ENCODE data around the gene NPPC. TPM values are rescaled to one million over a fixed set of nuclear protein-coding genes. Genes with fewer than 3 reads are reported as not detected.
"Not testable (repeated sequence)": the region's sequence is repeated elsewhere in the genome, so short reads cannot be mapped to it uniquely, and the experiment has no call there.

The NPPC gene
- total RNA-seq, 1 donor from 2014 or later: not detected

DNA sequence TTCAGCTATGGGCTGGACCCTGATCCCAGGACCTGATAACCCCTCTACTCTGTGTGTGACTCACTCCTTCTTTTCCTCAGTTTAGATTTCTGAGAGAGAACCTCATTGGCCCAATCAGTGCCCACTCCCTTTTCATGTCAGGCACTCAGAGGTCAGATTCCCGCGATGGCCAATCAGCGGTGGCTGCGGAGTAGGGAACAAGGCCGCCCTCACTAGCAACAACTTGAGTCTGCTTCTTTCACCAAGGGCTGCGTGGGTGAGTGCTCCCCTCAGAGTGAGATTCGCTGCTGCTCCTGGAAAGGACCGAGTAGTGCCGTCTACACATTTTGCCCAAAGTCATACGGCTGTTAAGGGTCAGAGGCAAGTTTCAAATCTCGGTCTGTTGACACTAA is 34.7 kb downstream of the NPPC start:
- no peak for DNase-seq (ENCODE audit: low spot score)
- no peak for ATAC-seq

DNA sequence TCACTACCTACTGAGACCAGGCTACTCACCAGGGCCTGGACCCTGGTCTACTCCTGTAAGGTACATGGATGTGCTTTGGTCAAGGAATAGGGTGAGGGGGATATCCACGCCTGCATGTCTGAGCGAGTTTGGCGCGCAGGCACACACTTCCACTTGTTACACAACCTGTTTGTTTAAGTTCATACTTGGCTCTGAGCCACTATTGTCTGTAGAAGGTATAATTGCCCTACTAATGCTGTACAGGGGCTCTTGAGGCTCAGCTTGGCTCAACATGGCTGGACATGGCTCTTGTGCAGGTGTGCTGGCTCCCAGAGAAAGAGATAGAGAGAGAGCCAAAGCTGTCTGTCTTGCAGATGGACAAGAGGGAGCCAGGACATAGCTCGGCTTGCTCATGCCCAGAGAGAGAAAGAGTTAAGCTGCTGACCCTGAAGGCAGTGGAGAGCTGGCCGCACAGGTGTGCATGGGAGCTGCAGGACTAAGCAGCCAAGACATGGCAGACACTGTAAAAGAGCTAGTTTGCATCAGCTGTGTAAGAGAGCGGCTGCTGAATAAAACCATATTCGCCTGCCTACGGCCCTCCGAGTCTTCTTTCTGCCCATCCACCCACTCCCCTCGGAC is 35.2 kb downstream of the NPPC start:
- no peak for ATAC-seq
- no peak for DNase-seq (ENCODE audit: low spot score)

DNA sequence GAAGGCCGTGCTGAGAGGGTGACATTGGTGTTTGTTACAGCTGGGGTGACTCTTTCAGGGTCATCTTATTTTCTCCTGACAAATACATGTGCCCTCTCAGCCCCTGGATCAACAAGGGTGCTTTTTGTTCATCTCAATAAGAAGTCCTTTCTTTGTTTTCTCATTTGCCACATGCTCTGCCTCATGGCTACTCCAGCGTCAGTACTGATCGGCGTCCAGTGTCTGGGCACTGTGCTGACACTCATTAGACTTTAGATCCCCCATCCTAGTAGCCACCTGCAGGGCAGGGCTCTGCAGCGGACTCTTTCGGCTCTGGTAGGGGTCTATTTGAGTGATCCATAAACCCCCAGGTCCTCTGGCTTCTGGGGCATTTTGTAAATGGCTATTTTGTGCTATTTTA is 38.4 kb downstream of the NPPC start:
- ATAC-seq: no peak
- DNase-seq (ENCODE audit: low spot score): no peak

DNA sequence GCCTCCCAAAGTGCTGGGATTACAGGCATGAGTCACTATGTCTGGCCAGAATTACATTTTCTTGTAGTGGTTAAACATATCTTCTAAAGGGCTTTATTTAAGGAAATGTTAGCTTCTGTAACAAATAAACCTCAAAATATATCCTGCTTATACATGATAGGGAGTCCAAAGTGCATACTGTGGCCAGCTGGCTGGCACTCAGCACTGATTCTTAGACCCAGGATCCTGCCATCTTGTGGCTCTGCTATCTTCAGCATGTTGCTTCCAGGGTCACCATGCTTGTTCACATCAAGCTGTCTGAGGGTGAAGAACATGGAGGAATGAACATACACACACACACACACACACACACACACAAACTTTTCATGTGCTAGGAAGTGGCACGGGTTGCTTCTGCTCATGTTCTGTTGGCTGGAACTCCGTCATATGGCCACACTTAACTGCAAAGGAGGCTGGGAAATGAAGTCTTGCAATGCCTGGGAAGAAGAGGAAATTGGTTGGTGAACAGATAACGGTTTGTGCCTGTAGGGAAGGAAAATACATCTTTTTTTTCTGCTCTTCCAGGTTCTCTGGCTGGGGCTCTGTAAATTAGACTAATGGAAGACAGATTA is 40.0 kb downstream of the NPPC start:
- no peak for DNase-seq (ENCODE audit: low spot score)
- no peak for ATAC-seq

DNA sequence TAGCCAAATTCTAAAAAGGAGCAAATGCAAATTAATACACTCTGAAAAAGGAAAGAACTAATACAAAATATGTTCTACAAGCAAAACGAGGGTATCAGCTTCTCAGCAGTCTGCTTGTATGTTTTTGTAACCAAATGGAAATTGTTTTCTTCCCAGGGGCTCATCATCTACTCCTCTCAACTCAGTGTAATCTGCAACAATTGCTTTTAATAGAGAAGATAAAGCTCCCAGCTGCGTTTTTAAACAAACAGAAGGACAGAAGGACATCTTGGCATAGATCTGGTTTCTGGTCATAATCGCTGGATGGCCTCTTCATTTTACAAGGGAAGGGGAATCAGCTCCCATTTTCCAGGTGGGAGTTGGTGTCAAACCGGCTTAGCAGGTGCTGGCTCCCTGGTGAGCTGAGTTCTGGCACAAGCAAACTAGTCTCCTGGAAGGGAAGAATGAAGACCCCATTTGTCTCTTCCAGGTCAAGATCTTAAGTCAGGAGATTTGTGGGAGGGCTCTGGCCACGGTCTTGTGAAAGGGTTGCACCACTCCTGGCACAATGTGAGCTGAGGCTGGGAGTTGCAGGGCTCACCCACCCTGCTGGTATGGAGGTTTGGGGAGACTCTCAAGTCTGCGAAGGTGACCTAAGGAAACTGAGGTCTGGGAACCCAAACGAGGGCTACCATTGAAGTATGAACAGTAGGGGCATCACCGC is 41.6 kb downstream of the NPPC start:
- ATAC-seq: no peak
- DNase-seq (ENCODE audit: low spot score): no peak

DNA sequence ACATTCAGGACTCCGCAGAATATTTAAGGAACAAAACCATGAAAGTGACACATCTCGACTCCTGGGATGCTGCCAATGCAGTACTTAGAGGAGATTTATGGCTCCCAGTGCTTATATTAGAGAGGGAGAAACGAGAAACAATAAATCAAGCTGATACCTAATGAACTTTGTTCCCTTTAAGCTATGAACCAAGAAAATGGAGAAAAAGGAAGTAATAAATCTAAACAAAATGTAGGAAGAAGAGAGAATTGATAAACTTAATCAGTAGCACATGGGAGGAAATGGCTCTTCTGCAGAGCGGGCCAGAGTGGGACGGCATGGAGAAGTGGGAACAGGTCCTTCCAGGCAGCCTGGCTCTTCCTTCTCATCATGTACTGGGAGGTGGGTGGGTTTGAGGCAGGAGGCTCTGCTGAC is 42.7 kb downstream of the NPPC start:
- ATAC-seq (no peak), DNase-seq (ENCODE audit: low spot score) (no peak)

DNA sequence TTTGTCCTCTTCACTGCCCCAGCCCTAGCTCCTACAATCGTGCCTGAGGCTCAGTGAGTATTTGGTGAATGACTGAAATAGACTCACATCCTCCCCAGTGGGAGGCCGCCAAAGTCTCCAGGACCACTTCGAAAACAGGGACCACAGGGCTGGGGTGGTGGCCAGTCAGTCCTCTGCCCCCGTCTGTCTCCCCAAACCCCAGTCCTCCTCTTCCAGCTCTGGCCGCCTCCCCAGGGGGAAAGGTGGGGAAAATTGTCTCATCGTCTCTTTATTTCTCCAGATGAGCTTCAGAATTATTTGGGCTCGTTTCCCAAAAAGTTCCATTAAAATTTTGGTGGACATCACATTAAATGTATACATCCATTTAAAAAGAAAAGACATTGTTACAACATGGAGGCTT is 43.5 kb downstream of the NPPC start:
- DNase-seq (ENCODE audit: low spot score): no peak
- no peak for ATAC-seq

DNA sequence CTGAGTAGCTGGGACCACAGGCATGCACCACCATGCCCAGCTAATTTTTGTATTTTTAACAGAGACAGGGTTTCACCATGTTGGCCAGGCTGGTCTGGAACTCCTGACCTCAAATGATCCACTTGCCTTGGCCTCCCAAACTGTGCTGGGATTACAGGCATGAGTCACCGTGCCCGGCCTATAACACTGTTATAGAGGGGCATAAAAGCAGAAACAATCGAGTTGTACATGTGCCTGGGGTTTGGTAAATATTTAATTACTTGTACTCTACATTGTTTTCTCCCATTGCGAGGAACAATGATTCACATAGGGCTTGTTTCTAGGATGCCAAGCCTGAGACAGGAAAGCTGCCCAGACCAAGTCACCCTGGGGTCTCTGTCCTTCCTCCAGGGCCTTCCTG is 45.8 kb downstream of the NPPC start:
- not testable (repeated sequence) for ATAC-seq; DNase-seq (ENCODE audit: low spot score)

DNA sequence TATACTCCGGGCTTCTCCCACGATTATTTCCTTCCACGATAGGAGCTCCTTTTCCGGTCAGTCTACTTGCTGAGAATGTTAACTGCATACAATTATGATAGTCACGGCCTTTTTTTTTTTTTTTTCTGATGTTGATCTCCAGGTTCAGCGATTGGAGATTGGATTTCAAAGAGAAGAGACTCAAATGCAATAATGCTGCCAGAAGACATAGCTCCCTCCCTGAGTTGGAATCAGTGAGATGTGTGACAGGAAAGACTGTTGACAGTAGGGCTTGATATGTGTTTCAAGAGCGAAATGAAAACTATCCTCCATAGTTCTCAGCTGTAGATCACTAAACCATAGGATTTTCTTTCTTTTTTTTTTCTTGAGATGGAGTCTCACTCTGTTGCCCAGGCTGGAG is 47.0 kb downstream of the NPPC start:
- DNase-seq (ENCODE audit: low spot score): no peak
- no peak for ATAC-seq

DNA sequence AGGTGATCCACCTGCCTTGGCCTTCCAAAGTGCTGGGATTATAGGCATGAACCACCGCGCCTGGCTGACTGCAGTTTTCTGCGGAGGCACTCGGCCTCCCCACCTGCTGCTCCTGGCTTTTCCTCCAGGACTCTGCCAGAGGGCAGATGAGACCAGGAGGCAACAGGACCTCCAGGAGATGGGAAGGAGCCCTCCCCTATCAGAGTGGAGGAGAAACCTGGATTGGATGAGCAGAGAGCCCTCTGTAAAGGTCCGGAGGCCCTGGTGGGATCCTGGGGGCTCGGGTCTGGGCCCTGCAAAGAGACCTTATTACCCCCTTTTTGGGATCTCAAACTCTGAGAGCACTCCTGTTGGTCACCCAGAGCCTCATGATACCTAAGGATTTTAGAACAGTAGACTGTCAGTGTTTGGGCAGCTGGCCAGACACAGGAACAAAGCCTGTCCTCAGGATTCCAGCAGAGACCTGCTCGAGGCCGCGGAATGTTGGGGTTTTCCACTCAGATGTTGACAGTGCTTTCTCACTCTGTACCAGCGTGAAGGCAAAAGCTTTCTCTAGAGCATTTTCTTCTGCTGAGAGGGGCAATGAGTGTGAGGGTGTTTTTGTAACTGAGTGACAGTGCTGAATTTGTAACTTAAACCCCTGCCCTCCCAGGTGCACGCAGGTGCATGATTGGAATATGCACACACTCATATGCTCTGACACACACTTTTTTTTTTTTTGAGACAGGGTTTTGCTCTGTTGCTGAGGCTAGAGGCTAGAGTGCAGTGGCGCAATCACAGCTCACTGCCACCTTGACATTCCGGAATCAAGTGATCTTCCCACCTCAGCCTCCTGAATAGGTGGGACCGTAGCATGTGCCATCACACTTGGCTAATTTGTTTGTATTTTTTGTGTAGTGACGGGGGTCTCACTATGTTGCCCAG is 48.4 kb downstream of the NPPC start:
- DNase-seq (ENCODE audit: low spot score) (no peak), ATAC-seq (no peak)

DNA sequence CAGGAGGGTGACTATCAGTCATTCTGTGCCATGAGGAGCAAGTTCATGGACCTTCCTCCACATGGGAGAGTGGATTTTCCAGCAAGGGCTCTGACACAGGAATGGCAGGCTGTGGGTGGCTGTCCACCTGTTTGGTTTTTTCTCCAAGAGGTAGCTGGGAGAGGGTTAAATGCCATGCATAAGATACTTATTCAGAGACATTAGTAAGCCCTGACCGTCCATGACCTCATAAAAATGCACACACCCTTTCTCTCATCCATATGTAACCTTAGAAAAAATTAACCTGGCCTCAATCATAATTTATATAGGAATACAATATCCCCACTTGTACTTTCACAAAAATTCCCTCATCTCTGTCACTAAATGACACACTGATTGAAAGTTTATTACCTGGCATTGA is 51.3 kb downstream of the NPPC start:
- ATAC-seq: no peak
- no peak for DNase-seq (ENCODE audit: low spot score)

Other genes with a start within 250 kb of the NPPC start
- 213 TPM for gene PTMA, start 217.9 kb downstream of the NPPC start, total RNA-seq
- gene PDE6D, start 145.1 kb downstream of the NPPC start, total RNA-seq: 7.5 TPM
- 12.7 TPM for gene COPS7B, start 140.0 kb downstream of the NPPC start, total RNA-seq
- gene DIS3L2, start 35.3 kb upstream of the NPPC start, total RNA-seq: 14.1 TPM